Effector memory CD4-positive, alpha-beta T cell (primary cell): ENCODE data around the gene PDK1.
"Not testable (repeated sequence)": the region's sequence is repeated elsewhere in the genome, so short reads cannot be mapped to it uniquely, and the experiment has no call there.

Source experiments
- DNase-seq, 3 donors: peaks; one replicate each; pipeline ENCODE4 v3.0.0-alpha.2; 2020
- H3K27ac ChIP-seq: 2 replicates; pipeline ENCODE4 v1.7.0; 2013; ENCODE audit warnings: mild to moderate bottlenecking, low read length, moderate library complexity; ENCODE audit not compliant: insufficient read depth, poor library complexity, severe bottlenecking
- H3K27me3 ChIP-seq: replicated peaks from 2 replicates; pipeline ENCODE4 v1.7.0; 2013; ENCODE audit warnings: mild to moderate bottlenecking, low read length; ENCODE audit not compliant: insufficient read depth, control insufficient read depth, poor library complexity, severe bottlenecking
- H3K36me3 ChIP-seq: 2 replicates; pipeline ENCODE4 v1.7.0; 2013; ENCODE audit warnings: mild to moderate bottlenecking, low read length, moderate library complexity; ENCODE audit not compliant: control insufficient read depth, insufficient read depth
- H3K4me1 ChIP-seq: 2 replicates; pipeline ENCODE4 v1.7.0; 2013; ENCODE audit warnings: low read length, mild to moderate bottlenecking; ENCODE audit not compliant: control insufficient read depth, insufficient read depth, poor library complexity, severe bottlenecking
- H3K4me3 ChIP-seq: 2 replicates; pipeline ENCODE4 v1.7.0; 2013; ENCODE audit warnings: low read length, low read depth, mild to moderate bottlenecking; ENCODE audit not compliant: insufficient read depth, poor library complexity, severe bottlenecking
- H3K9me3 ChIP-seq: 2 replicates; pipeline ENCODE4 v1.7.0; 2013; ENCODE audit warnings: mild to moderate bottlenecking, low read length, moderate library complexity; ENCODE audit not compliant: control insufficient read depth

PDK1 gene

DNA sequence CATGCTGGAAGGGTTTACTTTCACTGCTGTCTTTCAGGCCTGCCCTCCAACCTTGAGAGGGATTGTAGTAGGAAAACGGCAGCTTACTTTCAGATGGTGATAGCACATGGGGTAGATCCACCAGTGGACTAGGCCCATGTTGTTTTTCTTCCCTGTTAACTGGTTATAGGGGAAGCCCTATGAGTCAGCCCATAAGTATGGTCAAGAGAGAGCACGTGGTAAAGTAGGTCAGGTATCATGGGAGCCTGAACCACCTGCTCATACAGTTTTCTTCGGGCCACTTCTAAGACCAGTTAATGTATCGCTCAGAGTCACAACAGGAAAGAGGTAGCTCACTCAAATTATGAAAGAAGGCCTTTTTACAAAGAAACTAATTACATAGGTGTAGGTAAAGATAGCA, 33.0 kb downstream of the PDK1 start:
- H3K36me3 ChIP-seq: peaks cover 40% of the 10 kb centered on the region
- H3K4me1 ChIP-seq: no peaks in the 10 kb centered on the region
- no peaks in the 10 kb centered on the region for H3K9me3 ChIP-seq
- H3K27ac ChIP-seq: no peak overlapping the region
- H3K27me3 ChIP-seq: no peaks in the 10 kb centered on the region
- H3K4me3 ChIP-seq: no peak overlapping the region
- DNase-seq: no peak

DNA sequence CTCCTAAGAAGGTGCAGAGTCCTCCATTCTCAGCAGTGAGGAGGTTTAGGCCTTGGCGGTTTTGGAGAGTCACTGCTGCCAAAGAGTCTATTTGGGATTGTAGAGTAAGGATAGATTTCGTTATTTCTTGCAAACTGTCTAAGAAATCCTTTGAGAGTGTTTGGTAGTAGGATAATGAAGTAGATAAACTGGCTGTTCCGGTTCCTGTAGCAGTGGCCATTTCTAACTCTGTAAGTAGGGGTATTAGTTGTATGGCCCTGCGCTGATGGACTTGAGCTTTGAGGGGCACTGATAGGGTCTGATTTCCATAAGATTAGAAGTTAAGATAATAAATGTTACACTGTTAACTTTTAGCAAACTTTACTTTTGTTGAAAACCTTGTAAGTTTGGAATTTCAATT, 35.5 kb downstream of the PDK1 start:
- not testable (repeated sequence) for H3K4me1 ChIP-seq, H3K9me3 ChIP-seq, H3K27ac ChIP-seq, H3K4me3 ChIP-seq, H3K27me3 ChIP-seq, DNase-seq
- H3K36me3 ChIP-seq: peaks cover 53% of the 10 kb centered on the region

DNA sequence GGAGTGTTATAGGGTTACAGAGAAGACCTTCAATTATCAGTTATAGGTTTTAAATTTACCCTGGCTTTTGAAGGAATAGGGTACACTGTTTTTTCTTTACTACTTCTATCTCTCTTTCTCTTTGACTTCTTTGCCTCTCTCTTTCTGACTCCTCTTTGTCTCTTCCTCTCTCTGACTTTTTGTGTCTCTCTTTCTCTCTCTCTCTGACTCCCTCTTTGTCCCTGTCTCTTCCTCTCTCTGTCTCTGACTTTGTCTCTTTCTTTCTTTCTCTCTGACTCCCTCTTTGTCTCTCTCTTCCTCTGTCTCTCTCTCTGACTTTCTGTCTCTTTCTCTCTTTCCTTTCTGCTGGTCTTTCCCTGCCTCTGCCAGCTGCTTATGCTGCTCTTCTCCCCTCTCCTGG, 36.3 kb downstream of the PDK1 start:
- DNase-seq, H3K4me3 ChIP-seq, H3K9me3 ChIP-seq, H3K27ac ChIP-seq, H3K4me1 ChIP-seq, H3K27me3 ChIP-seq: not testable (repeated sequence)
- peaks cover 56% of the 10 kb centered on the region for H3K36me3 ChIP-seq

DNA sequence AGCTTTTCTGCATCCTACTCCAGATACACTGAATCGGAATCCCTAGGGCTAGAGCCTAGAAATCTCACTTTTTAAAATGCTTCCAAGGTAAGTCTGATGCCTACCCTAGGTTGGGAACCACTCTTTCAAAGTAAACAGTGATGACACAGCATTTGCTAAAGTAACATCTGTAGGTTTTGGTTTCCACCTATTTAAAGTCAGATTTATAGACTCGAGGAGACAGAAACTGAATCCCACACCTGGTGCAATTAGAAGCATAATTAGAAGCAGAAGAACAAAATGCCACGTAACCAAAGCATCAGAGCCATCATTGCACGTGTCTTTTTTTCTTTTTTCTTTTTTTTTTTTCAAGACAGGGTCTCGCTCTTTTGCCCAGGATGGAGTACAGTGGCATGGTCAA, 40.9 kb downstream of the PDK1 start:
- no peak overlapping the region for H3K4me3 ChIP-seq
- DNase-seq: no peak
- H3K9me3 ChIP-seq: no peaks in the 10 kb centered on the region
- no peak overlapping the region for H3K27ac ChIP-seq
- no peaks in the 10 kb centered on the region for H3K4me1 ChIP-seq
- peaks cover 44% of the 10 kb centered on the region for H3K36me3 ChIP-seq
- no peaks in the 10 kb centered on the region for H3K27me3 ChIP-seq

DNA sequence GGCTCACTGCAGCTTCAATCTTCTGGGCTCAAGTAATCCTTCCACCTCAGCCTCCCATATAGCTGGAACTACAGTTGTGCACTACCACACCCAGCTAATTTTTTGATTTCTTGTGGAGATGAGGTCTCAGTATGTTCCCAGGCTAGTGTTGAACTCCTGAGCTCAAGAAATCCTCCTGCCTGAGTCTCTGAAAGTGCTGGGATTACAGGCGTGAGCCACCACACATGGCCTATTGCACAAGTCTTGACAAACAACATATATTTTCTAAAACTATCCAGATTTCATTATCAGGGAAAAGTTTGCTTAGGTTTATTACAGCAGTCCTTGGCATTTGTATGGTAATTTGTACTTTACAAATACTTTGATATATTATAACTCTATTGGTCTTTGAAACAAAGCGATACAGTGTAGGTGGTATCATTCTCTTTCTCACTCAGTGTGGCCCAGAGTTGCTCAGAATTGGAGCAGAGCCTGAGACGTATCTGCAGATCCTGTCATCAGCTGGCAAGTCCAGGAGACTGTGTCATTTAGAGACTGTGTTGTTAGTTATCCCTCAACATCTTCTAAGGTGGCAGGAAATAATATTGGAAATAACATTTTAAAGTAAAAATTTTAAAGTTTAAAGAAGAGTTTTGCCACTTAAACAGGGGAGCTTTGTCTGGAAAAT, 41.4 kb downstream of the PDK1 start:
- Histone ChIP-seq H3K36me3 (peaks cover 44% of the 10 kb centered on the region), H3K27me3 (no peaks in the 10 kb centered on the region), H3K9me3 (no peaks in the 10 kb centered on the region), H3K4me1 (no peaks in the 10 kb centered on the region), H3K4me3 (no peak overlapping the region), H3K27ac (no peak overlapping the region)
- DNase-seq: no peak

DNA sequence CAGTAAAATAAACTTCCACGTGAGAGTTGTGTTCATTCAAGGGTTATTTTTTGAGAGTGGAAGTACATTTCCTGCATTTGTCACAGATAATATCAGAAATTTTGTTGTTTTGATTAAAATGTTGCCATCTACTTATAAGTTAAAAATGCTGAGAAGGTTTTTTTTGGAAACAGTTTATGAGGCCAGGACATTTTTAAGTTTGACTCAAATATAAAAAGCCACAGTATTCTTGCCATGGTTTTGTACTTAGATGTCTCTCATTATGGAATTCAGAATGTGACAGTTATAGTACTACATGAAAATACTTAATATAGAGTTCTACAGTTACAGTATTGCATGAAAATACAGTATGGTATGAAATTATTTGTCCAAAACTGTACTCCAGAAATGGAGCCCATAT, 44.1 kb downstream of the PDK1 start:
- H3K9me3 ChIP-seq: no peaks in the 10 kb centered on the region
- no peaks in the 10 kb centered on the region for H3K4me1 ChIP-seq
- no peak for DNase-seq
- H3K36me3 ChIP-seq: peaks cover 45% of the 10 kb centered on the region
- H3K27me3 ChIP-seq: no peaks in the 10 kb centered on the region
- no peak overlapping the region for H3K4me3 ChIP-seq
- no peak overlapping the region for H3K27ac ChIP-seq

DNA sequence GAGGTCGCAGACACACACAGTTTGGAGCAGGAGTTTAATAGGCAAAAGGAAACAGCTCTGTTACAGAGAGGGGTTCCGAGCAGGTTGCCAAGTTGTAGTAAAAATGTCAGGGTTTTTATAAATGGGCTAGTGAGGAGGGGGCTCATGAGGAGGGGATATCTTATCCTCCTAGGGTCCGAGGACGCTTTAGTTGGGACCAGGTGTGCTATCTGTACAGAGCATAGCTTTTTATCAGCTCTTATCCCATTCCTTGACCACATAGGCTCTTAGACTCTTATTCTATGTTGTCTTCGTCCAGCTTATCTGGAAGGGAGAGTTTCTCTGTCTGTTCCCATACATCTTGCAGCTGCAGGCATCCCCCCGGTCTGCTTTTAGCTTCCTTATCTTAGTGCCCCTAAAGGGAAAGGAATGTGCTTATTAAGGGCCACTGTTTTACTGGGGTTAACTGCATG, 44.7 kb downstream of the PDK1 start:
- H3K36me3 ChIP-seq: peaks cover 40% of the 10 kb centered on the region
- H3K9me3 ChIP-seq: no peaks in the 10 kb centered on the region
- no peak for DNase-seq
- no peaks in the 10 kb centered on the region for H3K27me3 ChIP-seq
- H3K4me1 ChIP-seq: no peaks in the 10 kb centered on the region
- H3K27ac ChIP-seq: no peak overlapping the region
- H3K4me3 ChIP-seq: no peak overlapping the region

DNA sequence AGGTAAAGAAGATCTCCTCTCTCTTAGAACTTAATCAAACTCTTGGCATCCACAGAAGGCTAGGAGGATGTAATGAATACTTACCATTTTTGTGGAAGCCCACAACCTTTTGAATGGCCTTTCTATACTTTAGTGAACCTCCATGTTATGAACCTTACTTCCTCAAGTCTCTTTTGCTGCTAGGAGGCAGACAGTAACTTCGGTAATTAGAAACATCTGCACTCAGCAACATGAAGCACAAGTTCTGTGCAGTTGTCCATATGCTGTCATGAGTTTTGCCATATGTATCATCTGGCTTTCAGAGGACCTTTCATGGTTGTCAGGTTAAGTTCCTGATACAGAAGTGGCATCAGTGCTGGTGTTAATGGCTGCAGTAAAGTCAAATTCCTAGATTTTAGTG, 50.4 kb downstream of the PDK1 start:
- no peak overlapping the region for H3K4me3 ChIP-seq
- H3K27me3 ChIP-seq: no peaks in the 10 kb centered on the region
- H3K27ac ChIP-seq: no peak overlapping the region
- no peaks in the 10 kb centered on the region for H3K4me1 ChIP-seq
- H3K36me3 ChIP-seq: peaks cover 20% of the 10 kb centered on the region
- no peak for DNase-seq
- H3K9me3 ChIP-seq: no peaks in the 10 kb centered on the region

DNA sequence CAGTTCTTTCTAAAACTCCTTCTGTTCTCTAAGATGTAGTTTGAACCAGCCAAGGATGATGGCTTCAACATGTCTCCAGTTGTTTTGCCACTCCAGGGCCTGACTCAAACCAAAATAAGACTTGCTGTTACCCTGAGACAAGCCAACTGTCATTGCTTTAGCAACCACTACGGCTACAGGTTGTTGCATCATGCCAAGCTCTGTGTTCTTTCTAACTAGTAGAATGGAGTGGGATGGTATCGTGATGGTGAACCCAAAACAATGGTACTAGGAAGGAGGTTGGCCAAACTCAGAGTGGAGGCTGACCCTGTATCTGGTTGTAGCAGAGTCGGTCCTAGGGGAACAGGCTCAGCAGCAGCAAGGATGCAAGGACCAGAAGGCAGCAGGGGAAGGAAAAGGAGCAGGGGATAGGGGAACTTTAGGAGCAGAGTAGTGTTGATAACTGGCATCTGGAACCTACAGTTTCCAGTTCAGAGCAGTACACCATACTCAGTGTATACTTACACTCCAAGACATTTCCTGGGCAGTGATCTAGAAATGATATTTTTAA, 51.6 kb downstream of the PDK1 start:
- peaks cover 20% of the 10 kb centered on the region for H3K36me3 ChIP-seq
- no peak overlapping the region for H3K4me3 ChIP-seq
- H3K9me3 ChIP-seq: no peaks in the 10 kb centered on the region
- H3K27me3 ChIP-seq: no peaks in the 10 kb centered on the region
- no peak overlapping the region for H3K27ac ChIP-seq
- no peaks in the 10 kb centered on the region for H3K4me1 ChIP-seq
- DNase-seq: no peak

DNA sequence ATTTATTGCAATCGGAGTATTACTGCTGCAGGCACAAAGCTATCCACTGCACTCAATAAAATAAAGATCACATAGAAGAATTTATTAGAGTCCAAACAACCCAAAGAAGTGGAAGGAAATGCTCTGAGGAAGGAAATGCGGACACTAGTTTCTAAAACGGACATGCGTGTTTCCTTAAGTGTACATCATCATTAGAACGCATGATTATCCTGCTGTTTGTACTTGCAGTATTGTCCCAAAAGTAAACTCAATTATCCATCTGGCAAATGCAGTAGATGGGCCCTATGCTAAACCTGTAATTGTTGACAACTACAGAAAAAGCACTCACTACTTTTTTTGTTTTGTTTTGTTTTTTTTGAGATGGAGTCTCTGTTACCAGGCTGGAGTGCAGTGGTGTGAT, 53.6 kb downstream of the PDK1 start:
- no peaks in the 10 kb centered on the region for H3K4me1 ChIP-seq
- no peaks in the 10 kb centered on the region for H3K27me3 ChIP-seq
- no peak overlapping the region for H3K27ac ChIP-seq
- no peaks in the 10 kb centered on the region for H3K9me3 ChIP-seq
- no peak for DNase-seq
- no peak overlapping the region for H3K4me3 ChIP-seq
- H3K36me3 ChIP-seq: peaks cover 12% of the 10 kb centered on the region
